ENCODE data around the gene MRPL54.
A peak's percentile ranks its signal among the peaks of the same experiment; 100 is the strongest.

The MRPL54 gene

GRCh38 chr19:3785938-3786824 is 23.7 kb downstream of the MRPL54 start, which contains the start of gene MATK:
Gene MATK, minus strand, starts transcription at chr19:3786381. Its CDS starts 1,246 bp downstream, at chr19:3785135.
- DNase-seq = no peak

GRCh38 chr19:3788996-3789778 is 26.7 kb downstream of the MRPL54 start:
- DNase-seq = no peak

GRCh38 chr19:3790209-3790734 is 27.8 kb downstream of the MRPL54 start:
- no peak for DNase-seq

- no peak for DNase-seq
Observed at GRCh38 chr19:3790941-3791340, 28.5 kb downstream of the MRPL54 start.

GRCh38 chr19:3792114-3792513 is 29.6 kb downstream of the MRPL54 start:
- DNase-seq = no peak

- DNase-seq = no peak
Observed at GRCh38 chr19:3793799-3794198, 31.3 kb downstream of the MRPL54 start.

- no peak for DNase-seq
Observed at GRCh38 chr19:3796358-3796757, 33.9 kb downstream of the MRPL54 start.

- no peak for DNase-seq
Observed at GRCh38 chr19:3798137-3798536, 35.7 kb downstream of the MRPL54 start.

GRCh38 chr19:3800996-3801395 is 38.5 kb downstream of the MRPL54 start:
- no peak for DNase-seq

GRCh38 chr19:3801412-3802096 is 39.1 kb downstream of the MRPL54 start:
- DNase-seq = peak; percentile 73

GRCh38 chr19:3803114-3803888 is 40.8 kb downstream of the MRPL54 start:
- DNase-seq = no peak

- no peak for DNase-seq
Observed at GRCh38 chr19:3803986-3804385, 41.5 kb downstream of the MRPL54 start.

GRCh38 chr19:3804429-3804828 is 41.9 kb downstream of the MRPL54 start:
- no peak for DNase-seq

- no peak for DNase-seq
Observed at GRCh38 chr19:3805859-3806258, 43.4 kb downstream of the MRPL54 start.

- DNase-seq = no peak
Observed at GRCh38 chr19:3807131-3807480, 44.6 kb downstream of the MRPL54 start.

- no peak for DNase-seq
Observed at GRCh38 chr19:3807574-3808354, 45.3 kb downstream of the MRPL54 start.

- DNase-seq = no peak
Observed at GRCh38 chr19:3808420-3809143, 46.1 kb downstream of the MRPL54 start.

- DNase-seq = no peak
Observed at GRCh38 chr19:3809881-3810707, 47.6 kb downstream of the MRPL54 start.

GRCh38 chr19:3810708-3811355 is 48.4 kb downstream of the MRPL54 start:
- no peak for DNase-seq
